Smooth muscle cell (in vitro differentiated cells): ENCODE data around the gene EPHB1. TPM values are rescaled to one million over a fixed set of nuclear protein-coding genes. Genes with fewer than 3 reads are reported as not detected.
A peak's percentile ranks its signal among the peaks of the same experiment; 100 is the strongest.

Experiments
- DNase-seq: peaks from one replicate; lab custom pipeline; 2025; ENCODE audit not compliant: unreplicated experiment; lab: John Stamatoyannopoulos, UW
- H2AFZ ChIP-seq: fragments of 200-600 bp; sonication (generic); 2 replicates; pipeline ENCODE4 v1.6.0; 2016; ENCODE audit warnings: antibody characterized with exemption, low read depth, mild to moderate bottlenecking
- H3F3A ChIP-seq: fragments of 200-600 bp; sonication (generic); 2 replicates; pipeline ENCODE4 v1.6.0; 2017; ENCODE audit warnings: antibody characterized with exemption, low read depth
- H3K27ac ChIP-seq: fragments of 200-600 bp; sonication (generic); 2 replicates; pipeline ENCODE4 v1.5.1; 2016; ENCODE audit warnings: low read depth, mild to moderate bottlenecking
- H3K27me3 ChIP-seq: fragments of 200-600 bp; sonication (generic); 2 replicates; pipeline ENCODE4 v1.6.1; 2016; ENCODE audit warnings: low read depth, mild to moderate bottlenecking
- H3K36me3 ChIP-seq: fragments of 200-600 bp; sonication (generic); 2 replicates; pipeline ENCODE4 v1.5.1; 2016; ENCODE audit warnings: low read depth
- H3K4me1 ChIP-seq: fragments of 200-600 bp; sonication (generic); 2 replicates; pipeline ENCODE4 v1.5.1; 2016; ENCODE audit warnings: low read depth
- H3K4me2 ChIP-seq: fragments of 200-600 bp; sonication (generic); 2 replicates; pipeline ENCODE4 v1.6.0; 2016; ENCODE audit warnings: mild to moderate bottlenecking
- H3K4me3 ChIP-seq: fragments of 200-600 bp; sonication (generic); 2 replicates; pipeline ENCODE4 v1.5.1; 2016; ENCODE audit warnings: mild to moderate bottlenecking
- H3K79me2 ChIP-seq: fragments of 200-600 bp; sonication (generic); 2 replicates; pipeline ENCODE4 v1.6.0; 2016; ENCODE audit warnings: low read depth, mild to moderate bottlenecking
- H3K9ac ChIP-seq: fragments of 200-600 bp; sonication (generic); 2 replicates; pipeline ENCODE4 v1.6.0; 2016; ENCODE audit warnings: low read depth
- H3K9me3 ChIP-seq: fragments of 200-600 bp; sonication (generic); replicated peaks from 2 replicates; pipeline ENCODE4 v1.5.1; 2016; ENCODE audit warnings: low read depth
- H4K20me1 ChIP-seq: fragments of 200-600 bp; sonication (generic); 2 replicates; pipeline ENCODE4 v1.6.0; 2016; ENCODE audit warnings: low read depth
- WGBS: methylation state at CpG from one replicate; pipeline ENCODE4 v1.1.7; 2016; ENCODE audit warnings: low lambda C conversion rate; 5-methylcytosine and 5-hydroxymethylcytosine counted together
- polyA plus RNA-seq: library from polyadenylated mRNA; unstranded; fragments of >200 nt; fragmentation: Nextera tagmentation; extraction: Ambion mirVana; gene quantifications from 2 replicates; pipeline ENCODE4 v1.2.1, GENCODE V29; 2016
- total RNA-seq: library from RNA; depleted of rRNA; stranded (reverse); fragments of >200 nt; gene quantifications from 2 replicates; pipeline ENCODE4 v1.2.3, GENCODE V29; 2014
- TF ChIP-seq, protein P1 (sequence below): fragments of 200-600 bp; sonication (generic); IDR thresholded peaks from 2 replicates; pipeline ENCODE4 v1.5.1; 2017; ENCODE audit warnings: borderline replicate concordance, mild to moderate bottlenecking, antibody characterized with exemption; ENCODE audit not compliant: insufficient read depth, poor library complexity, severe bottlenecking

The EPHB1 gene
- total and polyA plus RNA-seq, 2 experiments from 2014 or later, result 2.5 to 2.6 TPM

DNA sequence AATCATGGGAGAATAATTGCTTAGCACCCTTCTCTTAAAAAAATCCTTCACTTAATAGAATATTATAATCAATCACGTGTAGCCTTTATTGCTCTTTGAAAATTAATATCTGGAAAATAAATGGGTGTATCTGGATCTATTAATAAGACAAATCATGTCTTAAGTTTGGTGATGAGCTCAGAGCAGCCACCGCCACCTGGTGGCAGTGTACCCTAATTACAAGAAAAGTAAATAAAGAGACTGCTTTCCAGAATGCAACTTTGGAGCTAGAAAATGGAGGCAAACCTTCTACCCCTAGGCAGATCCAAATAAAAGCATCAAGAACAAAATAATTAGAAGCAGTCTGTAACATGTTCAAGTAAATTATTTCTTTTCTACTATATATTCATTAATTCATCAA lies 43.5 kb downstream of the EPHB1 start:
- H3K9ac ChIP-seq, result no peak overlapping the region
- H3K36me3 ChIP-seq, result no peaks in the 10 kb centered on the region
- TF ChIP-seq, protein P1, sequence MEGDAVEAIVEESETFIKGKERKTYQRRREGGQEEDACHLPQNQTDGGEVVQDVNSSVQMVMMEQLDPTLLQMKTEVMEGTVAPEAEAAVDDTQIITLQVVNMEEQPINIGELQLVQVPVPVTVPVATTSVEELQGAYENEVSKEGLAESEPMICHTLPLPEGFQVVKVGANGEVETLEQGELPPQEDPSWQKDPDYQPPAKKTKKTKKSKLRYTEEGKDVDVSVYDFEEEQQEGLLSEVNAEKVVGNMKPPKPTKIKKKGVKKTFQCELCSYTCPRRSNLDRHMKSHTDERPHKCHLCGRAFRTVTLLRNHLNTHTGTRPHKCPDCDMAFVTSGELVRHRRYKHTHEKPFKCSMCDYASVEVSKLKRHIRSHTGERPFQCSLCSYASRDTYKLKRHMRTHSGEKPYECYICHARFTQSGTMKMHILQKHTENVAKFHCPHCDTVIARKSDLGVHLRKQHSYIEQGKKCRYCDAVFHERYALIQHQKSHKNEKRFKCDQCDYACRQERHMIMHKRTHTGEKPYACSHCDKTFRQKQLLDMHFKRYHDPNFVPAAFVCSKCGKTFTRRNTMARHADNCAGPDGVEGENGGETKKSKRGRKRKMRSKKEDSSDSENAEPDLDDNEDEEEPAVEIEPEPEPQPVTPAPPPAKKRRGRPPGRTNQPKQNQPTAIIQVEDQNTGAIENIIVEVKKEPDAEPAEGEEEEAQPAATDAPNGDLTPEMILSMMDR, result peak; percentile 37
- H3K27ac ChIP-seq, result no peak overlapping the region
- H3K9me3 ChIP-seq, result peaks cover 3% of the 10 kb centered on the region
- 42% methylated on average over 2 of the region's 2 CpGs for WGBS
- DNase-seq, result no peak
- no peaks in the 10 kb centered on the region for H3K27me3 ChIP-seq
- H3K79me2 ChIP-seq, result no peaks in the 10 kb centered on the region
- H4K20me1 ChIP-seq, result no peaks in the 10 kb centered on the region
- no peak overlapping the region for H3K4me3 ChIP-seq
- no peaks in the 10 kb centered on the region for H3K4me1 ChIP-seq
- no peak overlapping the region for H2AFZ ChIP-seq
- H3F3A ChIP-seq, result no peaks in the 10 kb centered on the region
- H3K4me2 ChIP-seq, result no peak overlapping the region

DNA sequence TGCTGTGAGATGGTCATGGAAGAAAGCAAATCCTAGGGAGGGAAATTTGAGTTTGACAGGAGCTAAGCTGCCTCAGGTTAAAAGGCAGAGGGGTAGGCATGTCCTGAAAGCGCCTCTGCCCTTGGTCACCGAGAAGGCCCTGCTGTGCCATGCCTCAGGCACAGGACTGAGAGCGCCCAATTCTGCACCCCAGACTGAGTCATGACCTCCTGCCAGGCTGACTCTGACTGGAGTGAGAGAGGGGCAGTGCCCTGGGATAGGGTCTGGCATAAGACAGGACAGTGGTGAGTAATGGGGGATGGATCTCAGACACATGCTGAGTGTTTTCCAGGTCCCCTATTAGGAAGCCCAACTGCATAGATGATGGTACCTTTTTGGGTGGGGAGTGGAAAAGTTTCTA lies 44.4 kb downstream of the EPHB1 start:
- Histone ChIP-seq H3F3A (no peaks in the 10 kb centered on the region), H3K4me2 (no peak overlapping the region), H3K9me3 (peaks cover 4% of the 10 kb centered on the region), H3K79me2 (no peaks in the 10 kb centered on the region), H3K9ac (no peak overlapping the region), H3K4me1 (no peaks in the 10 kb centered on the region), H4K20me1 (no peaks in the 10 kb centered on the region), H3K36me3 (no peaks in the 10 kb centered on the region), H2AFZ (no peak overlapping the region), H3K4me3 (no peak overlapping the region), H3K27me3 (no peaks in the 10 kb centered on the region), H3K27ac (no peak overlapping the region)
- DNase-seq, result no peak
- WGBS, result 97% methylated on average over 3 of the region's 3 CpGs
- TF ChIP-seq, protein P1, result no peak

DNA sequence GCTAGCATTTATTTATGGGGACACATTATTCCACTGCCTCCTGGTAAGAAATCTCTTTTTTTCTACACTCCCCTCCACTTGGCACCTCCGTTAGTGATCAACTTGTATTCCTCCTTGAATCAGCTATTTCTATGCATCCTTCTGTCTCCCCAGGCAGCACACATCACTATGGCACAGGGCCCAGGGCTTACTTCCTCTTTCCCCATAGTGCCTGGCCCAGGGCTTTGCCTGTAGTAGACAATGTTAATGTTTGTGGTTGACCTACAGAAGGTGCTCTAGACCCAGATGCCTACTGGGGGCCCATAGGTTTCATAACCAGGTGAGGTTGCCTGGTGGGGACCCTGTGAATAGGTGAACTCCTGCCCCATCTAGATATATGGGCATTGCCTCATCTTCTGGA lies 44.9 kb downstream of the EPHB1 start:
- no peak overlapping the region for H2AFZ ChIP-seq
- no peak overlapping the region for H3K27ac ChIP-seq
- no peaks in the 10 kb centered on the region for H4K20me1 ChIP-seq
- H3K27me3 ChIP-seq, result no peaks in the 10 kb centered on the region
- H3K4me2 ChIP-seq, result no peak overlapping the region
- no peaks in the 10 kb centered on the region for H3F3A ChIP-seq
- H3K36me3 ChIP-seq, result no peaks in the 10 kb centered on the region
- no peaks in the 10 kb centered on the region for H3K79me2 ChIP-seq
- H3K4me1 ChIP-seq, result no peaks in the 10 kb centered on the region
- peaks cover 4% of the 10 kb centered on the region for H3K9me3 ChIP-seq
- H3K4me3 ChIP-seq, result no peak overlapping the region
- no peak for DNase-seq
- no peak overlapping the region for H3K9ac ChIP-seq
- 70% methylated on average over 1 of the region's 1 CpG for WGBS
- TF ChIP-seq, protein P1, result no peak

DNA sequence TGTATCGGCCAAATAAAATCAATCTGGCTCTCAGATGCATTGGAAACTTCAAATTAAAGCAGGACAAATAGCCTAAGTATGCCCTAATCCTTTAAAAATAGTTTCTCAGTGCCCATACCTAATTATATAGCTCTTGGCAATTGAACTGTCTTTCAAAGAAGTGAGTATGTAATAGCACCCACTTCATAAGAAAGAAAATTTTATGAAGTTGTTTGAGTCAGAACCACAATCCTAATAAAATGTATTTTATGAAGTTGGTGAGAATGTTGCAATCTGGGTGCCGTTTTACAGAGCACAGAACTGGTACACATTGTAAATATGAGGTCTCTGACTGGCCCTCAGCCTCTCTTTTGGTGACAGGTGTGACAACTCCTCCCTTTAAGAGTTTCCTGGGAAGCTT lies 45.4 kb downstream of the EPHB1 start:
- Histone ChIP-seq H3K9ac (no peak overlapping the region), H3K9me3 (peaks cover 4% of the 10 kb centered on the region), H3K36me3 (no peaks in the 10 kb centered on the region), H3K4me1 (no peaks in the 10 kb centered on the region), H3K27me3 (no peaks in the 10 kb centered on the region), H3F3A (no peaks in the 10 kb centered on the region), H3K27ac (no peak overlapping the region), H3K4me2 (no peak overlapping the region), H4K20me1 (no peaks in the 10 kb centered on the region), H2AFZ (no peak overlapping the region), H3K4me3 (no peak overlapping the region), H3K79me2 (no peaks in the 10 kb centered on the region)
- TF ChIP-seq, protein P1, result no peak
- no peak for DNase-seq
- 76% methylated on average over 2 of the region's 2 CpGs for WGBS
